DMS 273 treated with DMSO at 0.1 percent for 48 hours (cell line): ENCODE results near the gene SLC5A4.
"Not testable (repeated sequence)": the region's sequence is repeated elsewhere in the genome, so short reads cannot be mapped to it uniquely, and the experiment has no call there.

Experiments used
- DNase-seq: peaks from one replicate; lab custom pipeline; 2025; lab: John Stamatoyannopoulos, UW

Gene SLC5A4

DNA sequence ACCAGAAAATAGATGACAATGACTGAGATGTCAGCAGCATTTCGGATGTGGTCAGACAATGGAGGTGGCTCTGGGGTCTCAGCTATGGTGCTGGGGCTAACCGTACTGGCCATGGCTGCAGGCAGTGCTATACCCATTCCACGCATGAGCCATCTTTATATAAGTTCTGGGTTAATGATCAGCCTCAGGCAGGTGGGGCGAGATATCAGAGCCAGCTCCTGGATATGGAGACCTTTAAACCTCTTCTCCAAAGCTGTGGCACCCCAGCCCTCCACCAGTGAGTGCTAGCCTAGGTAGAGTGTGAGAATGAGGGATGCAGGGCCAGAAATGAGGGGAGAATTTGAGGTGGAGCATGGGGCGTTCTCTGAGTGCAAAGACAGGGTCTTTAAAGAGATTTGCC, at the start of gene SLC5A4:
TSS of gene SLC5A4 (minus strand) at position 131 of the 400 bp plus-strand sequence. CDS start at position 113, 18 bp downstream.
- no peak for DNase-seq

GRCh38 chr22:32293921-32294320, 38.8 kb upstream of the SLC5A4 start:
- DNase-seq = not testable (repeated sequence)

- no peak for DNase-seq
These were observed 31.2 kb upstream of the SLC5A4 start for GRCh38 chr22:32286290-32286840.

GRCh38 chr22:32281072-32281471, 25.9 kb upstream of the SLC5A4 start:
- no peak for DNase-seq

GRCh38 chr22:32275353-32275752, 20.2 kb upstream of the SLC5A4 start:
- DNase-seq = not testable (repeated sequence)

GRCh38 chr22:32271389-32271788, 16.2 kb upstream of the SLC5A4 start:
- DNase-seq = no peak

DNA sequence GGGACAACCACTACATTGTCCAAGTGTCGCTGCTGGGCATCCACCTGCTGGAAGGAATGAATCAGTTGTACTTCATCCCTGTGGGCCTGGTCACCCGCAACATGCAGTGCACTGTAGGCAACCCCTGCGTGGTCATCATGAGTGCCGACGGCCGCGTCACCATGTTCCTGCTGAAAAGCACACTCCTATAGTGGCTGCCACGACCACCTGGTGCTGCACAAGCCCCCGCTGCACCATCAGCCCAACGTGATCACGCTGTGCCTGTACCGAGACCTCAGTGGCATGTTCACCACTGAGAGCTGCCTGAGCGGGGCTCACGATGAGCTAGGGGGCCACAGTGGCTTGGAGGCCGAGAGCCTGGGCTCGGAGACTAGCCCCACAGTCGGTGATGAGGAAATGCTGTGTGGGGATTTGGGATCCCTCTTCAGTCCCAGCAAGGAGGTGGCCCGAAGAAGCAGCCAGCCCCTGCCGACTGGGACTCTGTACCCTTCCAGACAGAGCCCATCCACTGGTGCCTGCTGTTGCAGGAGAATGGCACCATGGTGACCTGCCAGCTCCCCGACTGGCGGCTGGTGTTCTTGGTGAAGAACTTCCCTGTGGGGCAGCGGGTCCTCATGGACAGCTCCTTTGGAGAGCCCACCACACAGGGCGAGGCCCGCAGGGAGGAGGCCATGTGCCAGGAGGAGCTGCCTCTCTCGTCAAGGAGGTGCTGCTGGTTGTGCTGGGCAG, 15.7 kb upstream of the SLC5A4 start:
- no peak for DNase-seq

- no peak for DNase-seq
These were observed 14.2 kb upstream of the SLC5A4 start for GRCh38 chr22:32269316-32269715.

DNA sequence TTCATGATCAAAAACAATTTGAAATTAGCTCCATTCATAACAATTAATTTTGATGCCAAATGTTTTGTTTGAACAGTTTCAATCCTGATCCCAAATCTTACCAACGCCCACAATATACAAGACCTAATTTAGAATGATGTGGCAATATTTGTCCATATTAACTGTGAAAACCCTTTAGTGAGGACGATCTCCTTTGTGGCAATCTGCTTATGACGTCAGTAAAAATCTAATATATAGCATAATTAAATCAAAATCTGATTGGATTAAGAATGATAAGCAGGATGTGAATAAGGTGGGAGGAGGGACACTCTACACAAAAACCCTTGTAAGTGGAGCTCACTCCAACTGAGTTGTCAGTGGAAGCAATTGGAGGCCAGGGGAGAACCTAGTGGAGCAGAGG, 11.9 kb upstream of the SLC5A4 start:
- DNase-seq = no peak

DNA sequence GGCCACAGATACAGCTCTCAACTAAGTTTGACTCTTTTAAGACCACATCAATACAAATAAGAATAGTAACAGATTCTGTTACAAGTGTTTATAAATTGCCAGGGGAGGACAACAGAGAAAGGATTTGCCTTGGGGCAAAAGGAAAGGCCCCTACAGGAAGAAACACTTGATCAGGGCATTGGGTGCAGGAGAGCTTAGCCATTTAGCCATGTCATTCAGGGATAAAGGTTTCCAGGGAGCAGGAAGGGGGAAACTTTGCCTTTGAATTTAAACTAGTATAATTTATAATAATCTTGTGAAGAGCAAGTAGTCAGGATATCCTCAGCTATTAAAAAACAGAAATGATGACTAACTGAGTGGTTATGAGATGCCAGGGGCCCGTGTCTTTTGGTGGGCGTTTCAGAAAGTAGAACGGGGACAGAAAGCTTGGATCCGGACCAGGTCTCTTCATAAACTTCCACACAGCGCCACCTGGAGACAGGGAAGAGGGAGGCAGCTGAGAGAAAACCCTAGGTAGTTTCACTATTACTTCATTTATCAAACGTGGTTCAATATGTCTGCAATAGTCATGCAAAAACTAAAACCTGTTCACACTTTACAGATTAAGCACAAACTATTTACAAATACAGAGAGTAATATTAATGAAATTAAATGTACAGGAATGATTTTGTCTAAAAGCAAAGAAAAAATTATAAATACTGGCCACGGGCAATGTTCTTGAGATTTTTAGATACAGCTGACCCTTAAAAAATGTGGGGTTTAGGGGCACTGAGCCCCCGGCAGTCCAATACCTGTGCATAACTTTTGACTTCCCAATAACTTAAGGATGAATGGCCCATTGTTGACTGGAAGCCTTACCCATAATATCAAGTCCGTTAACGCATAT, 11.0 kb upstream of the SLC5A4 start:
- peak; percentile 38 for DNase-seq

DNA sequence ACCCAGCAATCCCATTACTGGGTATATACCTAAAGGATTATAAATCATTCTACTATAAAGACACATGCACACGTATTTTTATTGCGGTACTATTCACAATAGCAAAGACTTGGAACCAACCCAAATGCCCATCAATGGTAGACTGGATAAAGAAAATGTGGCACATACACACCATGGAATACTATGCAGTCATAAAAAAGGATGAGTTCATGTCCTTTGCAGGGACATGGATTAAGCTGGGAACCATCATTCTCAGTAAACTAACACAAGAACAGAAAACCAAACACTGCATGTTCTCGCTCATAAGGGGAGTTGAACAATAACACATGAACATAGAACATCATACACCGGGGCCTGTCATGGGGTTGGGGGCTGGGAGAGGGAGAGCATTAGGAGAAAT, 8.5 kb upstream of the SLC5A4 start:
- DNase-seq = not testable (repeated sequence)

GRCh38 chr22:32261306-32261705, 6.2 kb upstream of the SLC5A4 start:
- no peak for DNase-seq

DNA sequence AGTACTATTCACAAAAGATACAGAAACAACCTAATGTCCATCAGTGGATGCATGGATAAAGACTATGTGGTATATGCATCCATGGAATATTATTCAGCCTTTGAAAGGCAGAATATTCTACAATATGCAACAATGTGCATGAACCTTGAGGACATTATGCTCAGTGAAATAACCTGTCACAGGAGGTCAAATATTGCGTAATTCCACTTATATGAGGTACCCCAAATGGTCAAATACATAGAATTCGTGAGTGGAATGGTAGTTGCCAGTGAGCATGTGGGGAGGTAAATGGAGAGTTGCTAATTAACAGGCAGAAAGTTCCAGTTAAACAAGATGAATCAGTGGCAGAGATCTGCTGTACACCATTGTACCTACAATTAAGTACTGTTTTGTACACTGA, 3.6 kb upstream of the SLC5A4 start:
- no peak for DNase-seq

DNA sequence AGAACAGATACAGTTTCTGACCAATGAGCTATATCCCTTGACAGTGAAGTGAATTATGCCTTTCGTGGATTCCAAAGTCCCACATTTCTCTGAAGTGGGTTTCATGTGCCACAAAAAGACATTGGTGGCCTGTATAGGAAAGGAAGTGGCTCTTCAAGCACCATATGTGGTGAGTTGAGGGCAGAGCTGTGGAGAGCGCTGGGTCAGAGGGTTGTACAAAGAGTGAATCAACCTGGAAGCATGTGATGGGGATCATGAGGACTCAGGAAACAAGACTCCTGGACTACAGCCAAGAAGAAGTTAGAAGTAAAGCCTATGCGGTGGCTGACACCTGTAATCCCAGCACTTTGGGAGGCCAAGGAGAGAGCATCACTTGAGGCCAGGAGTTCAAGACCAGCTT, 579 bp upstream of the SLC5A4 start:
- no peak for DNase-seq

GRCh38 chr22:32249231-32249630, 5.9 kb downstream of the SLC5A4 start:
- no peak for DNase-seq

DNA sequence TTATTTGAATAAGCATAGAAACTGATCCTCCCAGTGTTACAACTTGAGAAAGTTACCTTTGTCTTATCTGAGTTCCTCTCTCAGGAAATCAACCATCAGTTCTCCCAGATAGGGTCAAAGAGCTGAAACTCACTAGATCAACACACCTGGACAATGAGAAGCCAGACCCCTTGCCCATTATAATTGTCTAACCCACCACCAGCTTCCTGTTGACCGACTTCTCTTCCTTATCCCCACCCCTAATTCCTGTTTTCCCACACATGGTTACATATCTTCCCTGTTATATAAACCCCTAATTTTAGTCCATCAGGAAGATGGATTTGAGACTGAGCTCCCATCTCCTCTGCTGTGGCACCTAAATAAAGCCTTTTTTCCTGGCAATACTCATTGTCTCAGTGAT, 6.9 kb downstream of the SLC5A4 start:
- DNase-seq = no peak

- DNase-seq = no peak
These were observed 9.0 kb downstream of the SLC5A4 start for GRCh38 chr22:32246166-32246565.

DNA sequence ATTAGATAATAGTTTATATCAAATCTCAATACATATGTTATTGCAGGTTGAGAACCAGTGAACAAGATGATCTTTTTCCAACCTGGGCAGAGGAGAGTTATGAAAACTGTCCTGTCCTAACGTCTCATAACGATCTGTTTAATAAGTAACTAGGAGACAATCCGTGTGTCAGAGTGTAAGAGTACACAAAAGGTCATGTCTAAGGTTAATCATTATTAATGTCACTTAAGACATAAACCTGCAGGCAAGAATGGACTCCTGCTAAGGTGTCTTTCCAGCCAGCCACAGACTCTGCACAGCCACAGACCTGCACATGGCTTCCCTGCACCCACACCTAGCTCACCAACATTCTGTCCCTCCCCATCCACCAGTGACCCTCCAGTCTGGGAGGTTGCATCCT, 10.1 kb downstream of the SLC5A4 start:
- DNase-seq = no peak

GRCh38 chr22:32244547-32244946, 10.6 kb downstream of the SLC5A4 start:
- DNase-seq = no peak

GRCh38 chr22:32240461-32240860, 14.7 kb downstream of the SLC5A4 start:
- no peak for DNase-seq

GRCh38 chr22:32237906-32238305, 17.2 kb downstream of the SLC5A4 start:
- DNase-seq = no peak

DNA sequence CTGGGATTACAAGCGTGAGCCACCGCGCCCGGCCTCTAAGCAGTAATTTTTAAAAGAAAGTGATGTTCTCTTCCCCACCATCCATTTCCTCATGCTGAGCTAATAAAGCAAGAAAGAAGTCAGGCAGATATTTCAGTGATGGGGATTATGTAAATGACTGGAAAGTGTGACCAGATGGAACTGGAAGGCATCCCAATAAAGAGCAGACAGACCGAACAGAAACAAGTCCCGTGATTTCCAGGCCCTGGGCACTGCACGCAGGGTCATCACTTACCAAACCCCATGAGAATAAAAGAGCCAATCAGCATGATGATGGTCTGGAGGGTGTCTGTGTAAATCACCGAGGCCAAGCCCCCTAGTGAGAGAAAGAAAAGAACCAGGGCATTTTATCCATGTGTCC, 18.2 kb downstream of the SLC5A4 start:
- DNase-seq = no peak

- DNase-seq = no peak
These were observed 22.1 kb downstream of the SLC5A4 start for GRCh38 chr22:32233091-32233490.
